Epithelial cell of proximal tubule (primary cell): ENCODE measurements around the gene CMTR1. TPM values are rescaled to one million over a fixed set of nuclear protein-coding genes. Genes with fewer than 3 reads are reported as not detected.

Experiments used
- DNase-seq: peaks from one replicate; pipeline ENCODE4 v3.0.0-alpha.2; 2011; ENCODE audit warnings: low read depth
- H3K4me3 ChIP-seq: 2 replicates; pipeline ENCODE4 v1.5.1; 2011; ENCODE audit warnings: low read depth, mild to moderate bottlenecking, low read length
- CTCF ChIP-seq: conservative IDR thresholded peaks from 2 replicates; pipeline ENCODE4 v1.5.1; 2012; ENCODE audit warnings: low read depth, mild to moderate bottlenecking, low read length
- total RNA-seq: library from RNA; depleted of rRNA; stranded (reverse); fragments of >200 nt; gene quantifications from 2 replicates; pipeline ENCODE4 v1.2.3, GENCODE V29; 2015

Gene CMTR1
- total RNA-seq, 1 donor from 2014 or later: 20.8 TPM

GRCh38 chr6:37501632-37502491 lies 68.8 kb downstream of the CMTR1 start:
- no peak for TF ChIP-seq CTCF
- no peak for DNase-seq
- H3K4me3 ChIP-seq: no peak overlapping the region

GRCh38 chr6:37502703-37503291 lies 69.8 kb downstream of the CMTR1 start:
- TF ChIP-seq CTCF: no peak
- no peak overlapping the region for H3K4me3 ChIP-seq
- no peak for DNase-seq

- no peak for DNase-seq
- TF ChIP-seq CTCF: no peak
- no peak overlapping the region for H3K4me3 ChIP-seq
Observed at GRCh38 chr6:37503309-37503965, 70.4 kb downstream of the CMTR1 start.

GRCh38 chr6:37504024-37504423 lies 71.0 kb downstream of the CMTR1 start:
- no peak overlapping the region for H3K4me3 ChIP-seq
- no peak for TF ChIP-seq CTCF

GRCh38 chr6:37506479-37506878 lies 73.5 kb downstream of the CMTR1 start:
- TF ChIP-seq CTCF: no peak
- no peak for DNase-seq

More at GRCh38 chr6:37504024-37504423, 71.0 kb downstream of the CMTR1 start:
- no peak for DNase-seq

GRCh38 chr6:37507077-37507476 lies 74.1 kb downstream of the CMTR1 start:
- DNase-seq: no peak
- TF ChIP-seq CTCF: no peak
- no peak overlapping the region for H3K4me3 ChIP-seq

More at GRCh38 chr6:37506479-37506878, 73.5 kb downstream of the CMTR1 start:
- no peak overlapping the region for H3K4me3 ChIP-seq
